Measurements from ENCODE around the gene PHOSPHO1.

DNA sequence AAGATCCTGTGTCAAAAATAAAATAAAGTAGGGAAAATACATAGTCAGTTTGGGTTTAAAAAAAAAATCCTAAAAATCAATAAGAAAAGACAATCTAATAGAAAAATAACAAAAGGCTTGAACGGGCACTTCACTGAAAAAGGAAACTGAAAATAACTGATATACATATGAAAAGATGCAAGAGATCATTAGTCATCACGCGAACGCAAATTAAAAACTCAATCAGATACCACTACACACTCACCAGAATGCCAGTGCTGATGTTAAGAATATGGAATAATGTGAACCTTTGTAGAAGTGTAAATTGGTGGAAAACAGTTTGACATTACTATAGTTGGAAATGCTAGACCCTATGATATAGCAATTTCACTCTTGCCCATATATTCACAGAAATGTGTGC lies 34.8 kb downstream of the PHOSPHO1 start:
- TF ChIP-seq CTCF (IDR thresholded peaks at IDR 0.05): no peak
- no peak for TF ChIP-seq ZFX (IDR thresholded peaks at IDR 0.05; ENCODE audit: borderline replicate concordance)
